Occipital lobe (tissue), 2 donors: ENCODE measurements around the gene YBX1. TPM values are rescaled to one million over a fixed set of nuclear protein-coding genes. Genes with fewer than 3 reads are reported as not detected.
"Not testable (repeated sequence)": the region's sequence is repeated elsewhere in the genome, so short reads cannot be mapped to it uniquely, and the experiment has no call there.

ENCODE experiments used
- DNase-seq: peaks from one replicate; lab custom pipeline; 2025; lab: John Stamatoyannopoulos, UW
- total RNA-seq: library from RNA; depleted of rRNA; stranded (reverse); fragments of >200 nt; gene quantifications from one replicate; pipeline ENCODE4 v1.2.3, GENCODE V29; 2014

YBX1 gene
- total RNA-seq, 1 donor from 2014 or later = 1,163 TPM

GRCh38 chr1:42748021-42748420 is 65.8 kb downstream of the YBX1 start:
- DNase-seq = no peak

- no peak for DNase-seq
Observed at GRCh38 chr1:42748461-42749410, 66.5 kb downstream of the YBX1 start.

GRCh38 chr1:42750041-42750440 is 67.8 kb downstream of the YBX1 start:
- no peak for DNase-seq

GRCh38 chr1:42751511-42752070 is 69.4 kb downstream of the YBX1 start:
- DNase-seq = not testable (repeated sequence)

GRCh38 chr1:42752284-42752683 is 70.1 kb downstream of the YBX1 start:
- DNase-seq = no peak

DNA sequence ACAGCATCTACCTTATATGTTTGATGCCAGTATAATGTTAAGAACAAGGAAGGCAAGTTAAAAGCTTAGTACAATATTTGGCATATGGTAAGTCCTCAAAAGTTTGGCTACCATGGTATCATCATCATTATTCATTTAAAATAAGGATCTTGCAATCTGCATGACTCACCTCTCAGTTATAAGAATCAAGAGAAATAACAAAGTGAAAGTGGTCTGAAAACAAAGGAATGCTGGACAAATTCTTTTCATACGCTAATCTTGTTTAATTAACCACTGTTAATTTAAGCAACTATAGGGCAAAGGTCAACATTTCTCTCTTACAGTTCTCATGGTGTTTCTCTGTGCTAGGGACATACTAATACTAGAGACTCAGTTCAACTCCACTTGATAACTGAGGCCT is 70.9 kb downstream of the YBX1 start:
- DNase-seq = no peak

Other genes with a start within 250 kb of the YBX1 start
- gene ZMYND12, start 226.4 kb upstream of the YBX1 start, total RNA-seq = not detected
- gene PPCS, start 225.9 kb upstream of the YBX1 start, total RNA-seq = 16.7 TPM
- 15.4 TPM for gene CCDC30, start 219.1 kb upstream of the YBX1 start, total RNA-seq
- 16.4 TPM for gene PPIH, start 24.0 kb upstream of the YBX1 start, total RNA-seq
- gene CLDN19, start 57.8 kb downstream of the YBX1 start, total RNA-seq = not detected
- 10.9 TPM for gene P3H1, start 84.6 kb downstream of the YBX1 start, total RNA-seq
- gene C1orf50, start 84.8 kb downstream of the YBX1 start, total RNA-seq = 10.0 TPM
- 0.47 TPM for gene TMEM269, start 102.6 kb downstream of the YBX1 start, total RNA-seq
- gene ERMAP, start 134.7 kb downstream of the YBX1 start, total RNA-seq = 1.9 TPM
- gene SVBP, start 135.0 kb downstream of the YBX1 start, total RNA-seq = 68.0 TPM
- 7.8 TPM for gene ZNF691, start 164.2 kb downstream of the YBX1 start, total RNA-seq